GM21360 (cell line): ENCODE results near the gene MLEC.

Experiments used
- ATAC-seq: cut with Tn5 transposase; IDR thresholded peaks from one replicate; pipeline ENCODE4 v1.9.1; 2021; ENCODE audit warnings: mild to moderate bottlenecking, moderate library complexity; ENCODE audit not compliant: unreplicated experiment

Gene MLEC

DNA sequence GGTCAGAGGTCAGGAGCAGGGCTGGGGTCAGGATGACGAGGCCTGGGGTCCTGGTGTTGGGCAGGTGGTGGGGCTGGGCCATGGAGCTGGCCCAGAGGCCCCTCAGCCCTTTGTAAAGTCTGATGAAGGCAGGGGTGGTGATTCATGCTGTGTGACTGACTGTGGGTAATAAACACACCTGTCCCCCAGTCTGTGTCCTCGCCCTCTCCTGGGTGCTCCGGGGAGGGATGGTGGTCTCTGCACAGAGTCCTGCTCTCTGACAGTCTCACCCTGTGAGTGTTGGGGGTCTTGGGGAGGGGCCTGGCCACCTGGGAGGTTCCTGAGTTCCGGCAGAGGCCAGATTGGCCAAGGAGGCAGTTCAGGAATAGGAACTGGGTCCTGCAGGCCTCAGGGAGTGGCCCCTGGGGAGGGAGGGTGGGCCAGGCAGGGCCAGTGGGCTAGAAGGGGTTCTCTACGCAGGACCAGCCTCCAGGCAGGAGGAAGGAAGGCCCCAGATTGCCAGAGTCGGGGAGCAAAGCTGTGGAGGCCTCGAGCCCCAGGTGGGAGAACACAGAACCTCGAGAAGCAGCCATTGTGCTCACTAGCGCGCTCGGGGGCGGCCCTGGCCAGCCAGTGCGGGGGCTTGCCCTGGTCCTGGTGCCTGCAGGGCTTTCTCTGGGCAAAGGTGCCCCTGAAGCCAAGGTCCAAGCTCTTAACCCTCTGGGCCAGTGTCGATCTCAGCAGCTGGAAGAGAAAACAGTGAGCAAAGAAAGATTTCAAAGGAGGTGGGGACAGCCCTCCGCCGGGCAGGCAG lies 53.1 kb downstream of the MLEC start:
- ATAC-seq, result no peak

DNA sequence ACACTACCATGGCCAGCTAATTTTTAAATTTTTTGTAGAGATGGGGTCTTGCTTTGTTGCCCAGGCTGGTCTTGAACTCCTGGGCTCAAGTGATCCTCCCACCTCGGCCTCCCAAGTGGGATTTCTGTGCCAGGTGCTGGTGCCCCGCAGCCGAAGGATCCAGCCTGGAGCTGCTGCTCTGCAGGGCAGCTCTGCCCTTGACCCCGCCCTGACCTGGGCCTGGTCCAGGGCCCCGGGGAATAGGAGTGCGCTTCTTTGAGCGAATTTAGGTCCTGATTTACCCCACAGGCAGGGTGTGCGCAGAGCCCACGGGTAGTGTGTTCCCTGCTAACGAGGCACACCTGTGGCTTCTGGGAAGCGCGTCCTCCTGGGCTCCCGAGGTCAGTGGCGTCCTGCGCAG lies 53.9 kb downstream of the MLEC start:
- ATAC-seq, result no peak

DNA sequence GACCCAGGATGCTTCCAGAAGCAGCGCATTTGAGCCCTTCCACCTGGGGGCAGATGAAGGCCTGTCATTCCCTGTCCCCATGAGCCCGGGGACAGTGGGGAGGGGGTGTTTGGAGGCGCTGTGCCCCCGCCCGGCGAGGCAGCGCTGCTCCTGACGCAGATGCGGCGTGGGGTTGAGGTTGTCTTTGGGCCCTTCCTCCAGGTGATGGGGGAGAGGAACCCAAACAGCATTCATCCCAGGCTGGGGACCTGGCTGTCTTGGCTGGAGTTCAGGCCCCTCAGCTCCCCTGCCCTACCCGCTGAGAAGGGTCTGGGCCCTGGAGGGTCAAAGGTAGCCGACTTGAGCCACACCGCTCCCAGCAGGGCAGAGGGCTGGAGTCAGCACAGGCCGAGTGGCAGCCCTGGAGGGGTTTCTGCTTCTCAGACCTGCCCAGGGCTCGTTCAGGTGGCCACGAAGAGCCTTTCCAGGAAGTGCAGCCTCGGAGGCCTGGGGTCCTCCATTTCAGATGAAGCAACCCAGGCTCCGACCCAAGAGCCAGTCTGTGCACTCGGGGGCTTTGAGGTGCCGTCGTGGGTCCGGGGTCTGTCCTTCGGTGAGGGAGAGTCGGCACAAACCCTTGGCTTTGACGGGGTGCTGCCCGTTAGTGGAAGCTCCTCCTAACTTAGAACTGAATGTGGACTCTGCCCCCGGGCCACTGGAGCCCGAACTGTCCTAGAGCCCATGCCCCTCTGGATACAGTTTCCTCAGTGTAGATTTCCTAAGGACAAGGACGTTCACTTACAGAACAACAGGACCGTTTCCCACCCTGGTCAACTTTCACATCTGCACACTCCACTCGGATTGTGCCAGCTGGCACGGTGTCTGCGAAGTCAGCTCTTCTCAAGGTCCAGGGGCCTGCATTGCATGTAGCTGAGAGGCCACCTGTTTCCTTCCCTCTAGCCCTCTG lies 54.8 kb downstream of the MLEC start:
- no peak for ATAC-seq

DNA sequence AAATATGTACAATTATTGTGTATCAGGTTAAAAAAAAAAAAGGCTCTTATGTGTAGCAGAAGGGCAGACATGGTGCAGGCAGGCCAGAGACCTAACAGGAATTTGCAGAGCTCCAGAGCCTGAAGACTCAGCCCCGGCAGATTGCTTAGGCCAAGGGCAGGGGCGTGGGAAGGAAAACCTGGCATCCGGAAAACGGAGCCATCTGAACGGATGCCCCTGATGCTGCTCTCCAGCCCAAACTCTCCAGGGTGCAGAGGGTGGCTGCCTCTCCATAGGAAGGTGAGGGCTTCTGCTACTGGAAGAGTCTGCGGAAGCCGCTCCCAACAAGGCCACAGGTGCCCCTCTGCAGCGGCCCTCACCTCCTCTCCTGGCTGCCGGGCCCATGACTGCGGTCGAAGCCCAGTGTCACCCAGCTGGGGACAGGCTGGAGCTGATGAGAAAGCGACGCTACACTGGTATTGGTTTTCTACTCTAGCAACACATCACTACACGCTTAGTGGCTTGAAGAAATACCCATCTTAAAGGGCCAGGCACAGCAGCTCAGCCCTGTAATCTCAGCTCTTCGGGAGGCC lies 58.1 kb downstream of the MLEC start:
- ATAC-seq, result no peak

DNA sequence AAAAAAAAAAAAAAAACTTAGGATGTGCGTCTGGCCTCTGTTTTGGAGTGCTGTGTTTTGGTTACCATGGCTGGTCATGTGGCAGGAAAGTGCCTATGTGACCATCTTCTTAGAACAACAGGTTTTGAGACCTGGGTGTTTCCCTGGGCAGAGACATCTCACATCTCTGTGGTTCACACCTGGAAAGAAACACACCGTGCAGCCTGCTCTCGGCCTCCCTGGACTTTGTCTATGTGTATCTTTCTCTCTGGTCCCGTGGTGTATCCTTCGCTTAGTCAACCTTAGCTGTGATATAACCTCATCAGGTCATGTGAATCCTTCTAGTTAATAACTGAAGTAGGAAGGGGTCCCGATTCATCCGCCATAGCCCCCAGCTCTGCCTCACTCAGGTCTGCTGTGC lies 61.3 kb downstream of the MLEC start:
- ATAC-seq, result no peak

DNA sequence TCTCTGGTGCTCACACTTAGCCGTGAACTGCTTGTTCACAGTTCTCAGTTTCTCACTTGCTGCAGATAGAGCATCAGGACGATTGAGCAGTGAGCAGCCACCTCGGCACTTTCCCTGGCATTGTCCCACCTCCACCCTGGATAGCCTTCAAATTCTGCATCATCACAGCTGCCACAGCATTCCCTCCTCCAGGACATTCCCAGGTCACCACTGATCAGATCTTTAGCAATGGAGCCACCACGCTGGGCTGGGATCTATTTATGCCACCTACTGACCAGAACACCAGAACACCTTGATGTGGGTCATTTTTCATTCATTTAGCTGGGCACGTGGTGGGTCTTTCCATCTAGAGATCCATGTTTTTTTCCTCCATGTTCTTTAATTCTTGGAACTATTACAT lies 62.3 kb downstream of the MLEC start:
- ATAC-seq, result no peak

DNA sequence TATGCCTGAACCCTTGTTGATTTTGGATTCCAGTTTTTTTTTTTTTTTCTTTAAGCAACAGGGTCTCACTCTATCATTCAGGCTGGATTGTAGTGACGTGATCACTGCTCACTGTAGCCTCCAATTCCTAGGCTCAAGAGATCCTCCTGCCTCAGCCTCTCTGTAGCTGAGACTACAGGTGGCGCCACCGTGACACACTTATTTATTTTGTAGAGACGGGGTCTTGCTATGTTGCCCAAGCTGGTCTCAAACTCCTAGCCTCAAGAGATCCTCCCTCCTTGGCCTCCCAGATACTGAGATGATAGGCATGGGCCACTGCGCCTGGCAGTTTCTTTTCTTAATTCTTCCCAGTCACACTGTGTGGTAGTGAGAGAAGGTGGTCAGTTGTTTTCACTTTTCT lies 63.9 kb downstream of the MLEC start:
- no peak for ATAC-seq

DNA sequence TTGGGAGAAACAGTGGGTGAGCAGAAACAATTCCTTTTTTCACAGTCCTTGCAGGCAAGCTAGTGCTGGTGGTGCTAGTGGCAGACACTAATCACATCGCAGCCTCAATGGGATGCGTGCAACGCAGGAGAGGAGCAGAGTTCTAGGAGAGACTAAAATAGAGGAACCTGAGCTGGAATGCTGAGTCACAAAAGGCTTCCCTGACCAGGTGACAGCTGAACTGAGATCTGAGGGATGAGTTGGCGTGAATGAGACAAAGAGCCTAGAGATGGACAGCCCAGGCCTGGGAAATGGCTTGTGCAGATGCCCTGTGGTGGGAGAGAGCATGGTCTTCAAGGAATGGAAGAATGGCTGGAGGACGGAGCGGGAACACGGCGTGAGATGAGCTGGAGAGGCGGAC lies 64.4 kb downstream of the MLEC start:
- no peak for ATAC-seq
